ENCODE data around the gene PLG. TPM values are rescaled to one million over a fixed set of nuclear protein-coding genes. Genes with fewer than 3 reads are reported as not detected.
A peak's percentile ranks its signal among the peaks of the same experiment; 100 is the strongest.
"Not testable (repeated sequence)": the region's sequence is repeated elsewhere in the genome, so short reads cannot be mapped to it uniquely, and the experiment has no call there.

Gene PLG
- total RNA-seq, 1 donor from 2014 or later: not detected

GRCh38 chr6:160697826-160698225, 4.2 kb upstream of the PLG start:
- intact Hi-C loops (cut with micrococcal nuclease): no loop called here
- H3K9me3 ChIP-seq (replicated peaks): no peaks in the 10 kb centered on the region
- no peak for TF ChIP-seq CTCF (IDR thresholded peaks at IDR 0.05; ENCODE audit: borderline replicate concordance)
- no peak for DNase-seq
- no peaks in the 10 kb centered on the region for H3K36me3 ChIP-seq
- H3K4me3 ChIP-seq: no peak overlapping the region
- H3K27ac ChIP-seq (replicated peaks): no peak overlapping the region
- no peaks in the 10 kb centered on the region for H3K4me1 ChIP-seq
- peaks cover 9% of the 10 kb centered on the region for H3K27me3 ChIP-seq (ENCODE audit: low read depth)

- H3K4me3 ChIP-seq; DNase-seq; intact Hi-C loops (cut with micrococcal nuclease); H3K4me1 ChIP-seq; H3K9me3 ChIP-seq (replicated peaks); H3K27ac ChIP-seq (replicated peaks); H3K27me3 ChIP-seq (ENCODE audit: low read depth); H3K36me3 ChIP-seq: not testable (repeated sequence)
Measured at GRCh38 chr6:160704688-160705087, 2.6 kb downstream of the PLG start.

- H3K9me3 ChIP-seq (replicated peaks); H3K4me1 ChIP-seq; H3K27ac ChIP-seq (replicated peaks); intact Hi-C loops (cut with micrococcal nuclease); H3K36me3 ChIP-seq; H3K27me3 ChIP-seq (ENCODE audit: low read depth); DNase-seq; H3K4me3 ChIP-seq: not testable (repeated sequence)
Measured at GRCh38 chr6:160708993-160709392, 6.9 kb downstream of the PLG start.

GRCh38 chr6:160714731-160715316, 12.8 kb downstream of the PLG start:
- Histone ChIP-seq H3K27ac (replicated peaks) (no peak overlapping the region), H3K36me3 (no peaks in the 10 kb centered on the region), H3K4me3 (no peak overlapping the region), H3K9me3 (replicated peaks) (no peaks in the 10 kb centered on the region), H3K27me3 (ENCODE audit: low read depth) (peaks cover 9% of the 10 kb centered on the region), H3K4me1 (no peaks in the 10 kb centered on the region)
- intact Hi-C loops (cut with micrococcal nuclease): no loop called here
- no peak for TF ChIP-seq CTCF (IDR thresholded peaks at IDR 0.05; ENCODE audit: borderline replicate concordance)
- no peak for DNase-seq

- no peaks in the 10 kb centered on the region for H3K36me3 ChIP-seq
- H3K9me3 ChIP-seq (replicated peaks): no peaks in the 10 kb centered on the region
- H3K27ac ChIP-seq (replicated peaks): no peak overlapping the region
- no peak for DNase-seq
- TF ChIP-seq CTCF (IDR thresholded peaks at IDR 0.05; ENCODE audit: borderline replicate concordance): no peak
- no peak overlapping the region for H3K4me3 ChIP-seq
- H3K27me3 ChIP-seq (ENCODE audit: low read depth): peaks cover 41% of the 10 kb centered on the region
- H3K4me1 ChIP-seq: no peaks in the 10 kb centered on the region
- intact Hi-C loops (cut with micrococcal nuclease): no loop called here
Measured at GRCh38 chr6:160730911-160731310, 28.9 kb downstream of the PLG start.

- Histone ChIP-seq H3K9me3 (replicated peaks) (no peaks in the 10 kb centered on the region), H3K4me1 (no peaks in the 10 kb centered on the region), H3K4me3 (no peak overlapping the region), H3K27ac (replicated peaks) (no peak overlapping the region), H3K27me3 (ENCODE audit: low read depth) (peaks cover 41% of the 10 kb centered on the region), H3K36me3 (no peaks in the 10 kb centered on the region)
- peak; percentile 75 for TF ChIP-seq CTCF (IDR thresholded peaks at IDR 0.05; ENCODE audit: borderline replicate concordance)
- intact Hi-C loops (cut with micrococcal nuclease): no loop called here
- DNase-seq: no peak
Measured at GRCh38 chr6:160733050-160733646, 31.1 kb downstream of the PLG start.
